Smooth muscle cell of the brain vasculature (primary cell): ENCODE results near the gene ATIC.
"Not testable (repeated sequence)": the region's sequence is repeated elsewhere in the genome, so short reads cannot be mapped to it uniquely, and the experiment has no call there.

ENCODE experiments used
- DNase-seq: peaks from one replicate; pipeline ENCODE4 v3.0.0-alpha.2; 2012; ENCODE audit warnings: low read depth, low spot score

ATIC gene

GRCh38 chr2:215315301-215315700 lies 3.4 kb downstream of the ATIC start:
- no peak for DNase-seq

- no peak for DNase-seq
Measured at GRCh38 chr2:215316336-215316735, 4.5 kb downstream of the ATIC start.

GRCh38 chr2:215319500-215319899 lies 7.6 kb downstream of the ATIC start:
- DNase-seq, result no peak

GRCh38 chr2:215320102-215320501 lies 8.2 kb downstream of the ATIC start:
- DNase-seq, result no peak

GRCh38 chr2:215320679-215321078 lies 8.8 kb downstream of the ATIC start:
- DNase-seq, result no peak

- DNase-seq, result no peak
Measured at GRCh38 chr2:215324811-215325210, 13.0 kb downstream of the ATIC start.

GRCh38 chr2:215328066-215328465 lies 16.2 kb downstream of the ATIC start:
- DNase-seq, result no peak

GRCh38 chr2:215332872-215333595 lies 21.2 kb downstream of the ATIC start:
- DNase-seq, result no peak

GRCh38 chr2:215338883-215339679 lies 27.2 kb downstream of the ATIC start:
- no peak for DNase-seq

- DNase-seq, result no peak
Measured at GRCh38 chr2:215347878-215348277, 36.0 kb downstream of the ATIC start.

- DNase-seq, result no peak
Measured at GRCh38 chr2:215352602-215353001, 40.7 kb downstream of the ATIC start.

GRCh38 chr2:215354771-215355695 lies 43.2 kb downstream of the ATIC start:
- no peak for DNase-seq

- DNase-seq, result no peak
Measured at GRCh38 chr2:215355801-215356200, 43.9 kb downstream of the ATIC start.

- DNase-seq, result no peak
Measured at GRCh38 chr2:215356334-215356947, 44.6 kb downstream of the ATIC start.

- DNase-seq, result no peak
Measured at GRCh38 chr2:215356948-215357461, 45.1 kb downstream of the ATIC start.

GRCh38 chr2:215357660-215358059 lies 45.8 kb downstream of the ATIC start:
- DNase-seq, result no peak

GRCh38 chr2:215358312-215358845 lies 46.5 kb downstream of the ATIC start:
- DNase-seq, result no peak

- no peak for DNase-seq
Measured at GRCh38 chr2:215358891-215359575, 47.2 kb downstream of the ATIC start.

- DNase-seq, result no peak
Measured at GRCh38 chr2:215359576-215359922, 47.7 kb downstream of the ATIC start.

- DNase-seq, result not testable (repeated sequence)
Measured at GRCh38 chr2:215360059-215360458, 48.2 kb downstream of the ATIC start.

- DNase-seq, result no peak
Measured at GRCh38 chr2:215360596-215360995, 48.7 kb downstream of the ATIC start.
